NB4 (cell line): ENCODE measurements around the gene NUDT7.
A peak's percentile ranks its signal among the peaks of the same experiment; 100 is the strongest.

Experiments
- DNase-seq: peaks from one replicate; pipeline ENCODE4 v3.0.0; 2010; ENCODE audit warnings: low read depth
- H3K4me3 ChIP-seq: one replicate; pipeline ENCODE4 v1.5.1; 2011; ENCODE audit warnings: mild to moderate bottlenecking, low read depth, low read length, moderate library complexity
- CTCF ChIP-seq: IDR thresholded peaks from one replicate; pipeline ENCODE4 v1.5.1; 2012; ENCODE audit warnings: low read depth, low read length
- MYC ChIP-seq: IDR thresholded peaks from 2 replicates; pipeline ENCODE4 v1.6.1; 2011; ENCODE audit warnings: low read depth, low read length
- POLR2A ChIP-seq: IDR thresholded peaks from 2 replicates; pipeline ENCODE4 v1.6.1; 2011; ENCODE audit warnings: mild to moderate bottlenecking; ENCODE audit not compliant: insufficient read length; ENCODE audit errors: extremely low read depth
- TF ChIP-seq, protein P1 (sequence below): IDR thresholded peaks from 2 replicates; pipeline ENCODE4 v1.6.1; 2011; ENCODE audit warnings: low read depth, low read length

NUDT7 gene

DNA sequence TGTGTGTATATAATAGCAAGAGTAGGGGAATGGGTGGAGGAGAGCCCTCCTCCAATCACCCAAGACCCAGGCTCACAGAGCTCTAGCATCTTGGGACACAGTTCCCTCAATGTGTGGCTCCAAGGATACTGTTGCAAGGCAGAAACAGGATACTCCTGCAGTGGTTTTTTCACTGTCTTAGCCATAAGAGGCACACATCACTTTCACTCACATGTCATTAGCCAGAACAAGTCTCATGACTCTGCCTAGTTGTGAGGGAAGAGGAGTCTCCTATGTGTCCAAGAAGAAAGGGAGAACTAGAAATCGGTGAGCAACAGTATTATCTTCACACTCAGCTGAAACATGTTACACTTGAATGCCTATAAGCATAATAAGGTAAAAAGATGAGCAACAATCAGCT is 11.1 kb upstream of the NUDT7 start:
- TF ChIP-seq CTCF (no peak), MYC (no peak), POLR2A (no peak)
- TF ChIP-seq, protein P1, sequence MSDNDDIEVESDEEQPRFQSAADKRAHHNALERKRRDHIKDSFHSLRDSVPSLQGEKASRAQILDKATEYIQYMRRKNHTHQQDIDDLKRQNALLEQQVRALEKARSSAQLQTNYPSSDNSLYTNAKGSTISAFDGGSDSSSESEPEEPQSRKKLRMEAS, result no peak
- no peak overlapping the region for H3K4me3 ChIP-seq
- DNase-seq, result no peak

DNA sequence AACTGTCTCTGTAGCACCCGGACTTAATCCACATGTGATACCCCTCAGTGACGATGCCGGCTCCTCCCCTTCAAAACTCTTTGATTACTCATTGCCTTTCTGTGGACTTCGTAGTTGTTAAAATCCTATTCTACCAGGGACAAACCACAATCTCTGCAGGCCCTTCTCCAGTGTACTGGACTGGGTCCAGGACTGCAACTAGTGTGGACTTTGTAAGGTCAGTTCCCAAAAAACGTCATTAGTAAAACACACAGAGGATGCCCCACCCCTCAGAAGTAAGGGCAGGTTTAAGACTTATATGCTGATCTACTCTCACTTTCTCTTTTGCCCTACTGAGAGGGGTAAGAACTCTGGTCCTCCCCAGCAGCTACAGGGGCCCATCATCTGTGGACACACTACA is 10.5 kb upstream of the NUDT7 start:
- TF ChIP-seq MYC (no peak), CTCF (no peak), POLR2A (no peak)
- TF ChIP-seq, protein P1, result no peak
- DNase-seq, result no peak
- H3K4me3 ChIP-seq, result no peak overlapping the region

GRCh38 chr16:77715145-77715544 is 7.2 kb upstream of the NUDT7 start:
- TF ChIP-seq, protein P1, result no peak
- TF ChIP-seq POLR2A, result no peak
- no peak for TF ChIP-seq MYC
- TF ChIP-seq CTCF, result no peak
- no peak overlapping the region for H3K4me3 ChIP-seq
- DNase-seq, result no peak

GRCh38 chr16:77721752-77722308 is 484 bp upstream of the NUDT7 start:
- no peak for DNase-seq
- peak overlapping the region; percentile 27 for H3K4me3 ChIP-seq
- TF ChIP-seq, protein P1, result peak; percentile 13; the same call in 1 of the 2 replicates
- TF ChIP-seq CTCF, result no peak

DNA sequence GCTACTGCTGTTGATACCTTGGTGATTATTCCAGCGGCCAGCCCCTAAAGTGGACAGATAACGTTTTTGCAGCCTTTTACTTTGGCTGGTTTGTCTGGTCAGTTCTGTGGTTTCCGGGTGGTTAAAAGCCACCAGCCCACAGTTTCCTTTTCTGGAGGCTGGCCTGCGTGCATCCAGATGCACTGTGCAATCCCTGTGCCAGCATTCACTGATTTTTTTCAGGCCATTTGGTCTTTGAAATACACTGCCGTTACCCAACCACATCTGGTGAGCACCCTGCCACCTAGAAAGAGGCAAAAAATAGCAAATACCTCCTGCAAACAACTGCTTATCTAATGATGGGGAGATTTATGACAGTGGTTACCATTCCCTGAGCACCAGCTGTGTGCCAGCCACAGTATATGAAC is 797 bp downstream of the NUDT7 start:
- peak overlapping the region; percentile 84 for H3K4me3 ChIP-seq
- peak; percentile 98 for DNase-seq
- TF ChIP-seq, protein P1, result peak; percentile 49
- TF ChIP-seq POLR2A (no peak), MYC (peak; percentile 64)

GRCh38 chr16:77724174-77724573 is 1.9 kb downstream of the NUDT7 start:
- TF ChIP-seq POLR2A, result no peak
- TF ChIP-seq CTCF, result no peak
- TF ChIP-seq, protein P1, result no peak
- TF ChIP-seq MYC, result no peak
- peak; percentile 74 for DNase-seq
- H3K4me3 ChIP-seq, result peak overlapping the region; percentile 84
